A673 (cell line): ENCODE measurements around the gene RNF168.
"Not testable (repeated sequence)": the region's sequence is repeated elsewhere in the genome, so short reads cannot be mapped to it uniquely, and the experiment has no call there.

Experiments
- CTCF ChIP-seq: fragments of 300-800, 200-600 bp; sonication (generic); conservative IDR thresholded peaks from 2 replicates; pipeline ENCODE4 v1.5.1; 2017; ENCODE audit warnings: low read depth, mild to moderate bottlenecking, antibody characterized with exemption, low read length, moderate library complexity, mixed read lengths
- EZH2 ChIP-seq: fragments of 200-600 bp; sonication (generic); IDR thresholded peaks from 2 replicates; pipeline ENCODE4 v1.6.1; 2017; ENCODE audit warnings: borderline replicate concordance, low read depth, mild to moderate bottlenecking, mixed read lengths, antibody characterized with exemption, low read length; ENCODE audit not compliant: poor library complexity, severe bottlenecking

GRCh38 chr3:196521291-196521690, 17.7 kb upstream of the RNF168 start:
- not testable (repeated sequence) for TF ChIP-seq CTCF, EZH2
